Measurements from ENCODE around the gene GSTO1. TPM values are rescaled to one million over a fixed set of nuclear protein-coding genes. Genes with fewer than 3 reads are reported as not detected.

The GSTO1 gene
- total RNA-seq: 293 and 461 TPM in 2 replicates

DNA sequence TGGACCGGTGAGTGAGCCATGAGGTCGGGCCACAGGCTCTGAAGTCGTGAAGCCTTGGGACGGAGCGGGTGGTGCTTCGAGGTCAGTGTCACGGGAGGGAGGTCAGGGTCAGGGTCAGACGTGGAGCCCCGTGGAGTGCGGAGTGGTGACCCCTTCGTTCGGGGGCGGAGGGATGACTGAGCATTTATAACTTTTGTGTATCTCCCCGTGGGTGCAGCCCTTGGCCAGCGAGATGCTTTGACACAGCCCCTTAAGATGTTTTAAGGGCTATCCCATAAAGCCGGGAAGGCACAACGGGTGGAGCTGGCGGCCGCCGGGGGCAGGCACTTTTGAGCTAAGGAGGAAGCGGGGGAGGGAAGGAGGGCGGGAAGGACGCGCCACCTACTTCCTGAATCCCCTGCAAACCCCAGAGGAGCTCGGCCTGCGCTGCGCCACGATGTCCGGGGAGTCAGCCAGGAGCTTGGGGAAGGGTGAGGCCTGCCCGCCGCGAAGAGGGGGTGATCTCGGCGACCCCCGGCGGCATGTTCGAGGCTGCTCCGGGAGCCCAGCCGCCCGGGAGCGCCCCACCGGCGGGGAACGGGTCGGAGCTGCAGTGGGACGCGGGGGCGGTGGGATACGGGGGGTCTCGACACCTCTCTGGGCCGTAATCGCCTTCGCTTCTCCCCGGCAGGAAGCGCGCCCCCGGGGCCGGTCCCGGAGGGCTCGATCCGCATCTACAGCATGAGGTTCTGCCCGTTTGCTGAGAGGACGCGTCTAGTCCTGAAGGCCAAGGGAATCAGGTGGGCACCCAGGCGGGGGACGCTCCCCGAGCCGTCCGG is at the start of gene GSTO1:
GSTO1 (plus strand) TSS at position 400 of the 818 bp plus-strand sequence; CDS start at position 437, 37 bp downstream.

DNA sequence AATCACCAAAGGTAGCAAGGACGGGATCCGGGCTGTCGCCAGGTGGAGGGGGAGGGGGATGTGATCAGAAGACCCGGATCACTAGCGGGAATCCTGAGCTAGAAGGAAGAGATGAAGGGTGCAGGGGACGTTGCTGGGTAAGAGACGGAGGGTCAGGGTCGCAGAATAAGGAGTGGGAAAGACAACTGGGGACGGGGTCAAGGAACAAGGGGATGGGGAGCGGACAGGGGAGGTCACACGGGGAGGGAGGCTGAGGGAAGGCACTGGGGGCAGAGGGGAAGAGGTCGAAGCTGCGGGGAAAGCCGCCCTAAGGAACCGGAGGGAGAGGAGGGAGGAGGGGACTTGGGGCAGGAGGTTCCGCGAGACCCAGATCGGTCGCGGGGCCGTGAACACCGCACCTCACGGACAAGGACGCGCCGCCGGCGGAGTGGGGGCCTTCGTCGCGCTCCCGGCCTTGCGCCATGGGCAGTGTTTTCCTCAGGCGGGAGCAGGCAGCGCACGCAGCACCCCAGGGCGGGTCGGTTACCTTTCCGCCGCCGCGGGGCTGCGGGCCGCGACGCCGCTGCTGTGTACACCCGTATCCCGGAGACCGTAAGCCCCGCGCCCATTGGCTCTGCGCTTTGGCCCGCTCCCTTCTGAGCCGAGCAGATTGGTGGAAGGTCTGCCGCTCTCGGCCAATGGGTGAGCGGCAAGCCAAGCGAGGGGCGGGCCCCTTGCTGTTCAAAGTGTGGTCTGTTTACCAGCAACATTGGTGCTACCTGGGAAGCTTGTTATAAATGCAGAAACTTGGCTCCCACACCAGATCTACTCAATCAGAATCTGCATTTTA is 22.7 kb upstream of the GSTO1 start, which contains the start of gene CFAP43:
CFAP43 (minus strand) TSS at position 581 of the 829 bp plus-strand sequence; CDS start at position 463, 118 bp downstream.

DNA sequence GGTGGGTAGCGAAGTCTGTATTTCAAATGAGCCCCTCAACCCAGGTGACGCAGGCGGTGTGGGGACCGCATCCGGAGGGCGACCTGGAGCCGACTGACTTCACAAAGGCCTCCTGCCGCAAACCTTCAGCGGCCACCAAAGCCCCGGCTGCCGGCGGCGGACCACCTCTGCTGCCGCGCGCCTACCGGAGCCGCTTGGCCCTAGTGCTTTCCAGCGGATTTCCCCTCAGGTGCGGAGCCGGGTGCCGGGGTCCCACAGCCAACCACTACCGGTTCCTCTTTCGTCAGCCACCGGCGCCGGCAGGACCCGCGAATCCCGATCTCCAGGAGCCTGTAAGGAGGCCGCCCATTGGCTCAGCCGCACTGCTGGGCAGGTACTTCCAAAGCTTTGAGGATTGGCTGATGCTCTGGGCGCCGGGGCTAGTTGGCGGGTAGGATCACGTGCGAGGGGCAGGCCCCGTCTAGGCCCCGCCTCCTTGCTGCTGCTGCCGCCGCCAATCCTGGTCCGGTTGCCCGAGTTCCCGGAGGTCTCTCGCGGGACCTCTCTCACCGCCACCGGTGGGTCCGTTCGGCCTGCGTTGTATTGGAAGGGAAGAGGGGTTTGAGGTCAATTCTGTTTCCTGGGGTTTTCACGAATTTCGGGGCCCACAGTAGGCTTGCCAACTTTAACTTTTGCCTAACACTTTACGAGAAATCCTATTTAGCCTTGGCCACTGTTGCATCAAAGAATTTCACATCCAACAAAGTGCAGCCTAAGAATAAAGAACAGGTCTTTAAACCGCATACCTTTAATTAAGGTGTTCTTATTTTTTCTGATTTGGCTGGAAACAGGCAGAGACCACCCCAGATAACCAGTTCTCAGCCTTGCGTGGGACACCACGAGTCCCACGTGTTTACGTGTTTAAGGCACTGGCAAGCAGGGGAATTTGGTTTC is 14.3 kb downstream of the GSTO1 start, which contains the start of gene GSTO2:
GSTO2 (plus strand) TSS at position 472 of the 933 bp plus-strand sequence. CDS start 5,732 bp downstream, outside the sequence.

Other genes with a start within 250 kb of the GSTO1 start
- under 0.01 and 0.33 TPM in 2 replicates for gene COL17A1, start 169.0 kb upstream of the GSTO1 start, total RNA-seq
- gene SFR1, start 132.7 kb upstream of the GSTO1 start, total RNA-seq: 10.4 and 11.7 TPM in 2 replicates
- gene CFAP43, start 22.5 kb upstream of the GSTO1 start, total RNA-seq: 0.11 and 0.12 TPM in 2 replicates
- 1.7 and 5.1 TPM in 2 replicates for gene GSTO2, start 14.3 kb downstream of the GSTO1 start, total RNA-seq
- 18.6 and 19.1 TPM in 2 replicates for gene ITPRIP, start 83.6 kb downstream of the GSTO1 start, total RNA-seq
- gene CFAP58, start 98.9 kb downstream of the GSTO1 start, total RNA-seq: 1.00 and 1.2 TPM in 2 replicates